HepG2 (cell line): ENCODE results near the gene ODC1. TPM values are rescaled to one million over a fixed set of nuclear protein-coding genes. Genes with fewer than 3 reads are reported as not detected.

Experiments used
- KAT8 ChIP-seq: IDR thresholded peaks from 2 replicates; pipeline ENCODE4 v1.6.1; 2016; ENCODE audit warnings: missing genetic modification reagents, missing compliant biosample characterization
- MLLT10 ChIP-seq: sonication (generic); formaldehyde crosslinking; IDR thresholded peaks from 2 replicates; pipeline ENCODE4 v1.4.0; 2020; ENCODE audit warnings: missing genetic modification reagents
- REPIN1 ChIP-seq: sonication (generic); formaldehyde crosslinking; IDR thresholded peaks from 2 replicates; pipeline ENCODE4 v1.8.0; 2022; ENCODE audit warnings: missing genetic modification reagents, low read depth, mild to moderate bottlenecking, borderline replicate concordance
- SMAD9 ChIP-seq: sonication (generic); formaldehyde crosslinking; IDR thresholded peaks from 2 replicates; pipeline ENCODE4 v1.5.1; 2020; ENCODE audit warnings: mild to moderate bottlenecking, missing genetic modification reagents
- TAF15 ChIP-seq: fragments of 200-400 bp; formaldehyde crosslinking; IDR thresholded peaks from one replicate; pipeline ENCODE4 v1.6.1; 2018; ENCODE audit warnings: mild to moderate bottlenecking, low read depth, low read length; ENCODE audit not compliant: poor library complexity, severe bottlenecking
- ZFP36L1 ChIP-seq: sonication (generic); formaldehyde crosslinking; IDR thresholded peaks from 2 replicates; pipeline ENCODE4 v1.8.0; 2022; ENCODE audit warnings: mild to moderate bottlenecking, missing genetic modification reagents, moderate library complexity
- ZFYVE20 ChIP-seq: sonication (generic); formaldehyde crosslinking; IDR thresholded peaks from 2 replicates; pipeline ENCODE4 v1.8.0; 2023; ENCODE audit warnings: low read depth, mild to moderate bottlenecking, moderate library complexity, missing genetic modification reagents, borderline replicate concordance
- ZNF234 ChIP-seq: sonication (generic); formaldehyde crosslinking; conservative IDR thresholded peaks from 2 replicates; pipeline ENCODE4 v1.5.1; 2020; ENCODE audit warnings: mild to moderate bottlenecking, missing genetic modification reagents
- ZNF367 ChIP-seq: sonication (generic); formaldehyde crosslinking; IDR thresholded peaks from 2 replicates; pipeline ENCODE4 v1.4.0; 2020; ENCODE audit warnings: missing genetic modification reagents, borderline replicate concordance
- ZNF468 ChIP-seq: sonication (generic); formaldehyde crosslinking; IDR thresholded peaks from 2 replicates; pipeline ENCODE4 v1.8.0; 2022; ENCODE audit warnings: mild to moderate bottlenecking, moderate library complexity, missing genetic modification reagents
- ZNF510 ChIP-seq: sonication (generic); formaldehyde crosslinking; IDR thresholded peaks from 2 replicates; pipeline ENCODE4 v1.4.0; 2020; ENCODE audit warnings: low read depth, mild to moderate bottlenecking, missing genetic modification reagents
- ZNF530 ChIP-seq: sonication (generic); formaldehyde crosslinking; IDR thresholded peaks from 2 replicates; pipeline ENCODE4 v1.5.0; 2020; ENCODE audit warnings: low read depth, mild to moderate bottlenecking, missing genetic modification reagents
- ZNF674 ChIP-seq: sonication (generic); formaldehyde crosslinking; IDR thresholded peaks from 2 replicates; pipeline ENCODE4 v1.5.0; 2020; ENCODE audit warnings: low read depth, mild to moderate bottlenecking, missing genetic modification reagents
- ZNF724P ChIP-seq: sonication (generic); formaldehyde crosslinking; IDR thresholded peaks from 2 replicates; pipeline ENCODE4 v1.8.0; 2022; ENCODE audit warnings: missing genetic modification reagents, borderline replicate concordance
- ZNF816 ChIP-seq: sonication (generic); formaldehyde crosslinking; IDR thresholded peaks from 2 replicates; pipeline ENCODE4 v1.8.0; 2022; ENCODE audit warnings: missing genetic modification reagents, mild to moderate bottlenecking, borderline replicate concordance
- polyA plus RNA-seq, 8 experiments: library from polyadenylated mRNA; depleted of rRNA in 3 of 8; stranded (reverse) in 7 of 8; unstranded in 1 of 8; fragments of >200 nt; fragmentation: Illumina TruSeq in 4 of 8; extraction: Trizol in 4 of 8; gene quantifications; 2 replicates each; pipeline versions ENCODE4 v1.2.1 to v1.2.3, GENCODE V29; 2011 to 2016; ENCODE audit warnings: low read depth in 4 of 8, missing spikeins in 1 of 8, mixed read lengths in 1 of 8; ENCODE audit not compliant: insufficient read depth in 1 of 8
- total RNA-seq, 5 experiments: library from RNA; depleted of rRNA; stranded (reverse); fragments of >200 nt; fragmentation: Illumina TruSeq; extraction: Trizol; gene quantifications; 2 replicates each; pipeline ENCODE4 v1.2.3, GENCODE V29; 2016; ENCODE audit warnings: low read depth in 1 of 5
- TF ChIP-seq, protein P1 (sequence below): sonication (generic); formaldehyde crosslinking; IDR thresholded peaks from 2 replicates; pipeline ENCODE4 v1.5.1; 2020; ENCODE audit warnings: mild to moderate bottlenecking, missing genetic modification reagents, moderate library complexity
- TF ChIP-seq, protein P2 (sequence below): sonication (generic); formaldehyde crosslinking; IDR thresholded peaks from 2 replicates; pipeline ENCODE4 v1.4.0; 2020; ENCODE audit warnings: mild to moderate bottlenecking, missing genetic modification reagents
- TF ChIP-seq, protein P3 (sequence below): sonication (generic); formaldehyde crosslinking; IDR thresholded peaks from 2 replicates; pipeline ENCODE4 v1.8.1; 2023; ENCODE audit warnings: mild to moderate bottlenecking, inconsistent platforms, moderate library complexity, missing genetic modification reagents, borderline replicate concordance
- TF ChIP-seq, protein P4 (sequence below): sonication (generic); formaldehyde crosslinking; IDR thresholded peaks from 2 replicates; pipeline ENCODE4 v1.8.0; 2023; ENCODE audit warnings: mild to moderate bottlenecking, missing genetic modification reagents
- TF ChIP-seq, protein P5 (sequence below): sonication (generic); formaldehyde crosslinking; IDR thresholded peaks from 2 replicates; pipeline ENCODE4 v1.5.0; 2020; ENCODE audit warnings: missing genetic modification reagents

Gene ODC1
- total and polyA plus RNA-seq, 2 of the 13 experiments (the other 11 are each of a cell fraction or from before 2014, with no cell fraction given) = 142 to 371 TPM

DNA sequence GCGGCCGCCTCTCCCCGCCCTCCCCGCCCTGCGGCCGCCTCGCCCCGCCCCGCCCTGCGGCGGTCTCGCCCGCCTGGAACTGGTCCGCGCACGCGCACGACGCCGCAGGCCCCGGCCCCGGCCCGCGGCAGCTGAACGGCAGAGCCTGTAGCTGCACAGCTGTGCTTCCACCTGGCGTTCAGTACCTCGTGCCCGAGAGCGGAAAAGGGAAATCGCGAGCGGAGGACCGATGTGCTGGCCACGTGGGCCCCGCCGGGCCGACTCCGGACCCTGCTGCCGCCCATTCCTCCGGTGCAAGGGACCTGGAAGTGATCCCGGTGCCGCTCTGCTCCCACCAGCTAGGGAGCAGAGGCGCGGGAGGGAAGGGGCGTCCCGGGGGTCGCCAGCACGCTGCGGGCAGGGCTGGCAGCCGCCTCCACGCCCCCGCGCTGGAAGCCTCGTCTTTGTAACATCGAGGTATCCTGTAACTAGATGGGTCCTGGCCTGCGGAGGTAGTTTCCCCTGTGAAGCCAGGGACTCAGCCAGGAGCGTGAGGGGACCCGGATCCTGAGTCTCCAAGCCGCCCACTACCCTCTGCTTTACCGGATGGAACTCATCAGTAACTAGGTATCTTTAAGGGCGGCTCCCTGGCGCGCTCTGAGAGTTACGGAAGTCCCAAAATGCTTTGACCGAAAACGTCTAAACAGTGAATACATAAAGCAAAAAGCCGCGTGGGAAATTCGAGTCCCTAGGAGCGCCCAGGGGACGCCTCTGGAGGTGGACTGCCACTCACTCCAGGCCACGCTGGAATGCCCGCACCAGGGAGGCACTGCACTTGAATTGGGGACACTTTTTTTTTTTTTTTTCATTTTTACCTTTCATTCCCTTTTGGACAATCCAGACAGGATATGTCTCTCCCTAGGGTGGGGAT is 704 bp upstream of the ODC1 start (continued):
- TF ChIP-seq MLLT10 (CRISPR knock-in tag) = no peak
- peak; percentile 99 for TF ChIP-seq ZFP36L1 (CRISPR knock-in tag)
- peak; percentile 94 for TF ChIP-seq ZNF530 (CRISPR knock-in tag)
- TF ChIP-seq, protein P1, sequence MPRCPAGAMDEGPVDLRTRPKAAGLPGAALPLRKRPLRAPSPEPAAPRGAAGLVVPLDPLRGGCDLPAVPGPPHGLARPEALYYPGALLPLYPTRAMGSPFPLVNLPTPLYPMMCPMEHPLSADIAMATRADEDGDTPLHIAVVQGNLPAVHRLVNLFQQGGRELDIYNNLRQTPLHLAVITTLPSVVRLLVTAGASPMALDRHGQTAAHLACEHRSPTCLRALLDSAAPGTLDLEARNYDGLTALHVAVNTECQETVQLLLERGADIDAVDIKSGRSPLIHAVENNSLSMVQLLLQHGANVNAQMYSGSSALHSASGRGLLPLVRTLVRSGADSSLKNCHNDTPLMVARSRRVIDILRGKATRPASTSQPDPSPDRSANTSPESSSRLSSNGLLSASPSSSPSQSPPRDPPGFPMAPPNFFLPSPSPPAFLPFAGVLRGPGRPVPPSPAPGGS (CRISPR knock-in tag) = peak; percentile 100
- TF ChIP-seq, protein P2, sequence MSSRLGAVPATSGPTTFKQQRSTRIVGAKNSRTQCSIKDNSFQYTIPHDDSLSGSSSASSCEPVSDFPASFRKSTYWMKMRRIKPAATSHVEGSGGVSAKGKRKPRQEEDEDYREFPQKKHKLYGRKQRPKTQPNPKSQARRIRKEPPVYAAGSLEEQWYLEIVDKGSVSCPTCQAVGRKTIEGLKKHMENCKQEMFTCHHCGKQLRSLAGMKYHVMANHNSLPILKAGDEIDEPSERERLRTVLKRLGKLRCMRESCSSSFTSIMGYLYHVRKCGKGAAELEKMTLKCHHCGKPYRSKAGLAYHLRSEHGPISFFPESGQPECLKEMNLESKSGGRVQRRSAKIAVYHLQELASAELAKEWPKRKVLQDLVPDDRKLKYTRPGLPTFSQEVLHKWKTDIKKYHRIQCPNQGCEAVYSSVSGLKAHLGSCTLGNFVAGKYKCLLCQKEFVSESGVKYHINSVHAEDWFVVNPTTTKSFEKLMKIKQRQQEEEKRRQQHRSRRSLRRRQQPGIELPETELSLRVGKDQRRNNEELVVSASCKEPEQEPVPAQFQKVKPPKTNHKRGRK (CRISPR knock-in tag) = no peak
- peak; percentile 89 for TF ChIP-seq KAT8 (CRISPR knock-in tag)
- TF ChIP-seq TAF15 = no peak
- TF ChIP-seq ZNF510 (CRISPR knock-in tag) = peak; percentile 100
- TF ChIP-seq ZNF724P = peak; percentile 100
- TF ChIP-seq ZNF468 (CRISPR knock-in tag) = peak; percentile 99
- peak; percentile 99 for TF ChIP-seq ZNF674 (CRISPR knock-in tag)
- TF ChIP-seq SMAD9 (CRISPR knock-in tag) = peak; percentile 98
- peak; percentile 99 for TF ChIP-seq REPIN1 (CRISPR knock-in tag)
- TF ChIP-seq, protein P3, sequence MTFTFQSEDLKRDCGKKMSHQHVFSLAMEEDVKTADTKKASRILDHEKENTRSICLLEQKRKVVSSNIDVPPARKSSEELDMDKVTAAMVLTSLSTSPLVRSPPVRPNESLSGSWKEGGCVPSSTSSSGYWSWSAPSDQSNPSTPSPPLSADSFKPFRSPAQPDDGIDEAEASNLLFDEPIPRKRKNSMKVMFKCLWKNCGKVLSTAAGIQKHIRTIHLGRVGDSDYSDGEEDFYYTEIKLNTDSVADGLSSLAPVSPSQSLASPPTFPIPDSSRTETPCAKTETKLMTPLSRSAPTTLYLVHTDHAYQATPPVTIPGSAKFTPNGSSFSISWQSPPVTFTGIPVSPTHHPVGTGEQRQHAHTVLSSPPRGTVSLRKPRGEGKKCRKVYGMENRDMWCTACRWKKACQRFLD = peak; percentile 100
- TF ChIP-seq ZNF367 (CRISPR knock-in tag) = peak; percentile 96; the same call in 1 of the 2 replicates
- TF ChIP-seq, protein P4, sequence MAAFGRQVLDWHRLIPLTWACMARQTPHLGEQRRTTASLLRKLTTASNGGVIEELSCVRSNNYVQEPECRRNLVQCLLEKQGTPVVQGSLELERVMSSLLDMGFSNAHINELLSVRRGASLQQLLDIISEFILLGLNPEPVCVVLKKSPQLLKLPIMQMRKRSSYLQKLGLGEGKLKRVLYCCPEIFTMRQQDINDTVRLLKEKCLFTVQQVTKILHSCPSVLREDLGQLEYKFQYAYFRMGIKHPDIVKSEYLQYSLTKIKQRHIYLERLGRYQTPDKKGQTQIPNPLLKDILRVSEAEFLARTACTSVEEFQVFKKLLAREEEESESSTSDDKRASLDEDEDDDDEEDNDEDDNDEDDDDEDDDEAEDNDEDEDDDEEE = peak; percentile 93
- TF ChIP-seq ZFYVE20 (CRISPR knock-in tag) = peak; percentile 99
- peak; percentile 98; the same call in 1 of the 2 replicates for TF ChIP-seq ZNF816
- peak; percentile 86; the same call in 1 of the 2 replicates for TF ChIP-seq ZNF234
- TF ChIP-seq, protein P5, sequence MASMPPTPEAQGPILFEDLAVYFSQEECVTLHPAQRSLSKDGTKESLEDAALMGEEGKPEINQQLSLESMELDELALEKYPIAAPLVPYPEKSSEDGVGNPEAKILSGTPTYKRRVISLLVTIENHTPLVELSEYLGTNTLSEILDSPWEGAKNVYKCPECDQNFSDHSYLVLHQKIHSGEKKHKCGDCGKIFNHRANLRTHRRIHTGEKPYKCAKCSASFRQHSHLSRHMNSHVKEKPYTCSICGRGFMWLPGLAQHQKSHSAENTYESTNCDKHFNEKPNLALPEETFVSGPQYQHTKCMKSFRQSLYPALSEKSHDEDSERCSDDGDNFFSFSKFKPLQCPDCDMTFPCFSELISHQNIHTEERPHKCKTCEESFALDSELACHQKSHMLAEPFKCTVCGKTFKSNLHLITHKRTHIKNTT (CRISPR knock-in tag) = no peak
